GM19025 (cell line): ENCODE results near the gene PPAN.
A peak's percentile ranks its signal among the peaks of the same experiment; 100 is the strongest.

Experiments used
- ATAC-seq: cut with Tn5 transposase; IDR thresholded peaks from one replicate; pipeline ENCODE4 v1.9.1; 2021; ENCODE audit warnings: mild to moderate bottlenecking, low read depth, moderate library complexity; ENCODE audit not compliant: unreplicated experiment

PPAN gene, protein sequence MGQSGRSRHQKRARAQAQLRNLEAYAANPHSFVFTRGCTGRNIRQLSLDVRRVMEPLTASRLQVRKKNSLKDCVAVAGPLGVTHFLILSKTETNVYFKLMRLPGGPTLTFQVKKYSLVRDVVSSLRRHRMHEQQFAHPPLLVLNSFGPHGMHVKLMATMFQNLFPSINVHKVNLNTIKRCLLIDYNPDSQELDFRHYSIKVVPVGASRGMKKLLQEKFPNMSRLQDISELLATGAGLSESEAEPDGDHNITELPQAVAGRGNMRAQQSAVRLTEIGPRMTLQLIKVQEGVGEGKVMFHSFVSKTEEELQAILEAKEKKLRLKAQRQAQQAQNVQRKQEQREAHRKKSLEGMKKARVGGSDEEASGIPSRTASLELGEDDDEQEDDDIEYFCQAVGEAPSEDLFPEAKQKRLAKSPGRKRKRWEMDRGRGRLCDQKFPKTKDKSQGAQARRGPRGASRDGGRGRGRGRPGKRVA

GRCh38 chr19:10106100-10106936 lies at the start of gene PPAN:
TSS of gene PPAN (plus strand) at chr19:10106362. CDS start at chr19:10106395, 33 bp downstream.
- peak; percentile 41 for ATAC-seq

DNA sequence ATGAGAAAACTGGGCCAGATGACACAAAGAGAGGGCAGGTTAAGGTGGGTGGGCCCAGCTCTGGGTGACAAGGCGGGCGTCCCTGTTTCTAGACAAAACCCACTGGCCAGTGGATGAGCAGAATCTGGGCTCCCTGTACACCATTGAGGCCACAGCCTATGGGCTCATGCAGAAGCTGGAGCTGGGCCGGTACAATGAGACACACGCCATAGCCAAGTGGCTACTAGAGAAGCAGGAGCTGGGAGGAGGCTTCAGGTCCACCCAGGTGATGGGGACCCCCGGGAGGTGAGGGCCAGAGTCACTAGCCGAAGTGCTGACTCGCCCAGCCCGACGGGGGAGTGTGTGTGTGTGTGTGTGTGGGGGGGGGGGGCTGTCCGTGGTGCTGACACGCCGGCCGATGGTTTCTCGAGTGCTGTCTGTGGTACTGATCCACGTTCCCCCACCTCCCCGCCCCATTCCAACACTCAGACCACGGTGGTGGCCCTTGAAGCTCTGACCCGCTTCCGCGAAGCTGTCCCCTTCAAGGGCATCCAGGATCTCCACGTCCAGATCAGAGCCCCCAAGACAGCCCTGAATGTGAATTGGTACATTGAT lies 44.3 kb upstream of the PPAN start:
- ATAC-seq = no peak

GRCh38 chr19:10068205-10068604 lies 38.0 kb upstream of the PPAN start:
- no peak for ATAC-seq

DNA sequence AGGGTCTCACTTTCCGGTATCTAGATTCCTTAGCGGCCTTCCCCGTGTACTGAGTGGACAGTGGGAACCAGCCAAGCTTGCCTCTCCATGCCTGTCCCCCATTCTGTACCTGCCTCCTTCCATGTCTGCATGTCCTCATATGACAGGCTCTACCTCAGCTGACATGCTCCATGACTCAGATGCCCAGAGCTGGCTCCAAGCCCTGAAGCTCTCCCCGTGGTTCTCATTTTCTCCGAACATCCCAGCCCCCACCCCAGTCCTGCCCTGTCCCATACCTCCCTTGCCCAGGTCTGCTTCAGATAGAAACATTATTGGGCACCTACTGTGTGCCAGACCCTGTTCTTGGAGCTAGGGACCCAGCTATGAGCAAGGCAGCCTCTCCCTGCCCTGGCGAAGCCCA lies 37.1 kb upstream of the PPAN start:
- ATAC-seq = no peak

- no peak for ATAC-seq
Measured at GRCh38 chr19:10070730-10071446, 35.3 kb upstream of the PPAN start.

DNA sequence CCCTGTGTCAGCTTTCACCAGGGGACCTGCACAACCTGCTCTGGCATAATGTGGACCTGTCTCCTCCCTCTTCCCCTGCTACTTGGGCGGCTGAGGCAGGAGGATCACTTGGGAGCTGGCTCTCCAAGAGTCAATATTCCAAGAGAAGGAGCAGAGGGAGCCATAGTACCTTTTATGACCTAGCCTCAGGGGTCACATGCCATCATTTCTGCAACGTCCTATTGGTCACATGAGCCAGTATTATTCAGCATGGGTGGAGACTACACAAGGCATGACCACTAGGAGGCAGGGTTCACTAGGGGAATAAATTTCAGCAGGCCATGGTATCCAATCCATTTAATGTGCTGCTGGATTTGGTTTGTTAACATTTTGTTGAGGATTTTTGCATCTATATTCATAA lies 32.0 kb upstream of the PPAN start:
- ATAC-seq = no peak

DNA sequence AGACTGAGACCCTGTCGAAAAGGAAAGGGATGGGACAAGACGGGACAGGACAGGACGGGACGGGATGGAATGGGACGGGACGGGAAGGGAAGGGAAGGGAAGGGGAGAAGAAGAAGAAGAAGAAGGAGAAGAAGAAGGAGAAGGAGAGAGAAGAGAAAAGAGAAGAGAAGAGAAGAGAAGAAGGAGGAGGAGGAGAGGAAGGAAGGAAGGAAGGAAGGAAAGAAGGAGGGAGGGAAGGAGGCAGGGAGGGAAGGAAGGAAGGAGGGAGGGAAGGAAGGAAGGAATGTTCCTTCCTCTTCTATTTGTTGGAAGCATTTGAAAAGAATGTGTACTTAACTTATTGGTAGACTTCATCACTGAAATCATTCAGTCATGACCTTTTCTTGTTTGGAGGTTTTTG lies 29.6 kb upstream of the PPAN start:
- ATAC-seq = no peak

- ATAC-seq = no peak
Measured at GRCh38 chr19:10078329-10078728, 27.8 kb upstream of the PPAN start.

- no peak for ATAC-seq
Measured at GRCh38 chr19:10079031-10079453, 27.1 kb upstream of the PPAN start.

DNA sequence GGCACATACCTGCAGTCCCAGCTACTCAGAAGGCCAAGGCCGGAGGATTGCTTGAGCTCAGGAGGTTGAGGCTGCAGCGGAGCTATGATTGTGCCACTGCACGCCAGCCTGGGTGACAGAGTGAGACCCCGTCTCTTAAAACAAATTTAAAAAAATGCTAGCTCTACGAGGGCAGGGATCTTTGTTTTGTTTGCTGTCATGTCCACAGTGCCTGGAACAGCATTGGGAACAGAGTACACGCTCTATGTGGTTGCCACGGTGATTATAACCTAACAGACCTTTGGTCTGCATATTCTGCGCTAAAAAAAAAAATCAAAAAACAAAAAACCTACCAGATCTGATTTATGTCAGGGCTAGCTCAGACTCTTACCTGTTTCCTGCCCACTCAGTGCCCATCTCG lies 22.3 kb upstream of the PPAN start:
- no peak for ATAC-seq

- ATAC-seq = no peak
Measured at GRCh38 chr19:10084803-10085202, 21.4 kb upstream of the PPAN start.

- ATAC-seq = peak; percentile 88
Measured at GRCh38 chr19:10085641-10086590, 20.2 kb upstream of the PPAN start, which contains the start of gene SHFL. TSS of gene SHFL (plus strand) at chr19:10086317. CDS start at chr19:10086428, 111 bp downstream.

GRCh38 chr19:10086591-10087192 lies 19.5 kb upstream of the PPAN start:
- no peak for ATAC-seq

DNA sequence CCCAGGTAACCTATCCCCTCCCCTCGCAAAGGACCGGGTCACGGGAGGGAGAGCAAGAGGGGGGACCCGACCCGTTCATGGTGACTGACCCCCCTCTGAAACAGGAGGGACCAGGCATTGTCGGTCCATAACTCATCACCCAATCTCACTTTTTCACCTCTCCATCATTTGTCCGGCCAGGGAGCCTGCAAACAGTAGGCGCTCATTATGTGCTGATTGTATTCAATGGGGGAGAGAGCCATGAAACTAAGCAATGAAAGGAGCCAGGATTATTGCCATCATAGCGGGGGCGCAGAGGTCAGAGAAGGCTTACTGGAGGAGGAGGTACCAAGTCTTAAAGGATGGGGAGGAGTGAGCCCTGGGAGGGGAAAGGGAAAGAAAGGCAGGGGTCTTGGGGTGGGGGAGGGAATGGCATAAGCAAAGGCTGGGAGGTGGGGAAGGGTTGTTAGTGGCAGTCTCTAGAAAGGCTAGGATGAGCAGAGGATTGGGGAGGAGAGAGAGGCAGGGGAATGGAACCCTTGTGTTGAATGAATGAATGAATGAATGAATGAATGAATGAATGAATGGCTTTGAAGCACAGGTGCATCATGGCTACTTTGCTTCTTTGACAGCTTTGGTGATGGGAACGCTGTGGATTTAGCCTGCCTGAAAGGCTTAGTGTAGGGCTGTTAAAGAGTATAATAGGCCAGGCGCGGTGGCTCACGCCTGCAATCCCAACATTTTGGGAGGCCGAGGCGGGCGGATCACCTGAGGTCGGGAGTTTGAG lies 18.7 kb upstream of the PPAN start:
- ATAC-seq = no peak

- no peak for ATAC-seq
Measured at GRCh38 chr19:10088949-10089554, 17.1 kb upstream of the PPAN start.

DNA sequence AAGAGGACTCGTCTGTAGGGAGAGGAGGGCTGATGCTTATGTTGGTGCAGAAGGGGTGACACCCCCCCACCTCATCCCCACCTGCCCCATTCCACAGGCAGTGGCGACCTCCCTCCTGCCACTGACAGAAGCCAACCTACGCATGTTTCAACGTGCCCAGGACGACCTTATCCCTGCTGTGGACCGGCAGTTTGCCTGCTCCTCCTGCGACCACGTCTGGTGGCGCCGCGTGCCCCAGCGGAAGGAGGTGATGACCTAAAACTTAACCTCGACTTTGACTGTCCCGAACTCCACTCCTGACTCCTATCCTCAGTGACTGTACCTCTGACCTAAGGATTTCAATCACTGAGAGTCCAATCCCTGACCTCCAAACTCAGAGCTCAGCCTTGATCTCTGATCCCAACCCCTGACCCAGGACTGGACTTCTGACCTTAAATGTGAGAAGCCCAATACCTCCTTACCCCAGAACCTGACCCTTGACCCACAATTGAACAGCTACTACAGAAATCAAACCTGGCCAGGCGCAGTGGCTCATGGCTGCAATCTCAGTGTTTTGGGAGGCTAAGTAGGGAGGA lies 16.3 kb upstream of the PPAN start:
- ATAC-seq = no peak

GRCh38 chr19:10091370-10091687 lies 14.8 kb upstream of the PPAN start:
- no peak for ATAC-seq
